ENCODE data around the gene NIN.

The NIN gene

GRCh38 chr14:50800032-50800431, 30.9 kb downstream of the NIN start:
- H2BK120ac ChIP-seq (ENCODE audit: low read depth, low read length) = no peak overlapping the region
- H3K79me1 ChIP-seq (ENCODE audit: low read length) = no peaks in the 10 kb centered on the region
- H3K36me3 ChIP-seq (ENCODE audit: control insufficient read depth, insufficient read depth, low read length) = no peaks in the 10 kb centered on the region
- H3K27me3 ChIP-seq (ENCODE audit: insufficient read depth, low read length, poor library complexity) = no peaks in the 10 kb centered on the region
- no peak overlapping the region for H3K4me3 ChIP-seq (ENCODE audit: low read length)
- no peak for DNase-seq
- H2BK15ac ChIP-seq (replicated peaks; ENCODE audit: low read depth) = no peak overlapping the region
- no peak overlapping the region for H3K9ac ChIP-seq (ENCODE audit: low read length)
- peaks cover 8% of the 10 kb centered on the region for H3K4me1 ChIP-seq (ENCODE audit: control insufficient read depth, low read depth, low read length)
- no peak overlapping the region for H4K8ac ChIP-seq (ENCODE audit: low read depth, low read length)
- H3K27ac ChIP-seq (ENCODE audit: low read depth, low read length) = no peak overlapping the region
- H3K4ac ChIP-seq (ENCODE audit: low read depth, low read length) = no peak overlapping the region
- no peak overlapping the region for H3K4me2 ChIP-seq (ENCODE audit: low read length)
- no CpG with 5 or more reads among the region's 1 CpG for WGBS (ENCODE audit: extremely low coverage, insufficient coverage, low lambda C conversion rate)
- H2BK5ac ChIP-seq (ENCODE audit: low read length) = no peak overlapping the region
- H4K5ac ChIP-seq (ENCODE audit: low read length) = no peak overlapping the region
- no peak overlapping the region for H3K56ac ChIP-seq (ENCODE audit: low read length)
- no peak overlapping the region for H2AK5ac ChIP-seq (ENCODE audit: low read length)
- H3K18ac ChIP-seq (ENCODE audit: low read length) = no peak overlapping the region
- H3K79me2 ChIP-seq (ENCODE audit: control insufficient read depth, insufficient read depth, low read length) = no peaks in the 10 kb centered on the region
- H3K23ac ChIP-seq (ENCODE audit: low read length) = no peak overlapping the region

- Histone ChIP-seq H3K4ac (ENCODE audit: low read depth, low read length) (no peak overlapping the region), H2BK15ac (replicated peaks; ENCODE audit: low read depth) (no peak overlapping the region), H3K27me3 (ENCODE audit: insufficient read depth, low read length, poor library complexity) (no peaks in the 10 kb centered on the region), H3K4me3 (ENCODE audit: low read length) (no peak overlapping the region), H3K36me3 (ENCODE audit: control insufficient read depth, insufficient read depth, low read length) (no peaks in the 10 kb centered on the region), H3K4me2 (ENCODE audit: low read length) (no peak overlapping the region), H3K18ac (ENCODE audit: low read length) (no peak overlapping the region), H3K27ac (ENCODE audit: low read depth, low read length) (no peak overlapping the region), H3K79me1 (ENCODE audit: low read length) (no peaks in the 10 kb centered on the region), H3K79me2 (ENCODE audit: control insufficient read depth, insufficient read depth, low read length) (no peaks in the 10 kb centered on the region), H2BK120ac (ENCODE audit: low read depth, low read length) (no peak overlapping the region), H4K8ac (ENCODE audit: low read depth, low read length) (no peak overlapping the region), H4K5ac (ENCODE audit: low read length) (no peak overlapping the region), H2BK5ac (ENCODE audit: low read length) (no peak overlapping the region), H2AK5ac (ENCODE audit: low read length) (no peak overlapping the region), H3K9ac (ENCODE audit: low read length) (no peak overlapping the region), H3K23ac (ENCODE audit: low read length) (no peak overlapping the region), H3K56ac (ENCODE audit: low read length) (no peak overlapping the region), H3K4me1 (ENCODE audit: control insufficient read depth, low read depth, low read length) (peaks cover 8% of the 10 kb centered on the region)
- WGBS (ENCODE audit: extremely low coverage, insufficient coverage, low lambda C conversion rate) = no CpG with 5 or more reads among the region's 2 CpGs
- peak; percentile 42 for DNase-seq
These were observed 32.9 kb downstream of the NIN start for GRCh38 chr14:50798048-50798421.

- Histone ChIP-seq H3K23ac (ENCODE audit: low read length) (no peak overlapping the region), H2BK120ac (ENCODE audit: low read depth, low read length) (no peak overlapping the region), H3K27me3 (ENCODE audit: insufficient read depth, low read length, poor library complexity) (no peaks in the 10 kb centered on the region), H3K4me3 (ENCODE audit: low read length) (no peak overlapping the region), H3K79me2 (ENCODE audit: control insufficient read depth, insufficient read depth, low read length) (no peaks in the 10 kb centered on the region), H3K36me3 (ENCODE audit: control insufficient read depth, insufficient read depth, low read length) (no peaks in the 10 kb centered on the region), H3K4me1 (ENCODE audit: control insufficient read depth, low read depth, low read length) (peaks cover 8% of the 10 kb centered on the region), H3K4me2 (ENCODE audit: low read length) (no peak overlapping the region), H4K5ac (ENCODE audit: low read length) (no peak overlapping the region), H4K8ac (ENCODE audit: low read depth, low read length) (no peak overlapping the region), H3K27ac (ENCODE audit: low read depth, low read length) (no peak overlapping the region), H3K18ac (ENCODE audit: low read length) (no peak overlapping the region), H3K9ac (ENCODE audit: low read length) (no peak overlapping the region), H2AK5ac (ENCODE audit: low read length) (no peak overlapping the region), H3K79me1 (ENCODE audit: low read length) (no peaks in the 10 kb centered on the region), H3K56ac (ENCODE audit: low read length) (no peak overlapping the region), H2BK5ac (ENCODE audit: low read length) (no peak overlapping the region), H2BK15ac (replicated peaks; ENCODE audit: low read depth) (no peak overlapping the region), H3K4ac (ENCODE audit: low read depth, low read length) (no peak overlapping the region)
- no CpG with 5 or more reads among the region's 6 CpGs for WGBS (ENCODE audit: extremely low coverage, insufficient coverage, low lambda C conversion rate)
- no peak for DNase-seq
These were observed 33.5 kb downstream of the NIN start for GRCh38 chr14:50797250-50798047.

GRCh38 chr14:50796390-50796789, 34.6 kb downstream of the NIN start:
- Histone ChIP-seq H4K5ac (ENCODE audit: low read length) (no peak overlapping the region), H3K56ac (ENCODE audit: low read length) (no peak overlapping the region), H3K79me1 (ENCODE audit: low read length) (no peaks in the 10 kb centered on the region), H3K27me3 (ENCODE audit: insufficient read depth, low read length, poor library complexity) (no peaks in the 10 kb centered on the region), H2BK120ac (ENCODE audit: low read depth, low read length) (no peak overlapping the region), H3K9ac (ENCODE audit: low read length) (no peak overlapping the region), H3K4me2 (ENCODE audit: low read length) (no peak overlapping the region), H3K27ac (ENCODE audit: low read depth, low read length) (no peak overlapping the region), H3K36me3 (ENCODE audit: control insufficient read depth, insufficient read depth, low read length) (no peaks in the 10 kb centered on the region), H2BK5ac (ENCODE audit: low read length) (no peak overlapping the region), H3K4me3 (ENCODE audit: low read length) (no peak overlapping the region), H3K79me2 (ENCODE audit: control insufficient read depth, insufficient read depth, low read length) (no peaks in the 10 kb centered on the region), H2BK15ac (replicated peaks; ENCODE audit: low read depth) (no peak overlapping the region), H2AK5ac (ENCODE audit: low read length) (no peak overlapping the region), H3K4me1 (ENCODE audit: control insufficient read depth, low read depth, low read length) (peaks cover 8% of the 10 kb centered on the region), H3K18ac (ENCODE audit: low read length) (no peak overlapping the region), H4K8ac (ENCODE audit: low read depth, low read length) (no peak overlapping the region), H3K23ac (ENCODE audit: low read length) (no peak overlapping the region), H3K4ac (ENCODE audit: low read depth, low read length) (no peak overlapping the region)
- no peak for DNase-seq
- no CpG with 5 or more reads among the region's 6 CpGs for WGBS (ENCODE audit: extremely low coverage, insufficient coverage, low lambda C conversion rate)

- H3K9ac ChIP-seq (ENCODE audit: low read length) = no peak overlapping the region
- H3K4me2 ChIP-seq (ENCODE audit: low read length) = no peak overlapping the region
- no peak overlapping the region for H4K8ac ChIP-seq (ENCODE audit: low read depth, low read length)
- no peaks in the 10 kb centered on the region for H3K36me3 ChIP-seq (ENCODE audit: control insufficient read depth, insufficient read depth, low read length)
- H3K23ac ChIP-seq (ENCODE audit: low read length) = no peak overlapping the region
- H4K5ac ChIP-seq (ENCODE audit: low read length) = no peak overlapping the region
- H3K4me1 ChIP-seq (ENCODE audit: control insufficient read depth, low read depth, low read length) = peaks cover 8% of the 10 kb centered on the region
- no CpG with 5 or more reads among the region's 3 CpGs for WGBS (ENCODE audit: extremely low coverage, insufficient coverage, low lambda C conversion rate)
- no peak for DNase-seq
- no peak overlapping the region for H2BK15ac ChIP-seq (replicated peaks; ENCODE audit: low read depth)
- H3K27me3 ChIP-seq (ENCODE audit: insufficient read depth, low read length, poor library complexity) = no peaks in the 10 kb centered on the region
- H3K56ac ChIP-seq (ENCODE audit: low read length) = no peak overlapping the region
- H2BK5ac ChIP-seq (ENCODE audit: low read length) = no peak overlapping the region
- H2BK120ac ChIP-seq (ENCODE audit: low read depth, low read length) = no peak overlapping the region
- no peak overlapping the region for H2AK5ac ChIP-seq (ENCODE audit: low read length)
- no peak overlapping the region for H3K4ac ChIP-seq (ENCODE audit: low read depth, low read length)
- no peak overlapping the region for H3K4me3 ChIP-seq (ENCODE audit: low read length)
- no peak overlapping the region for H3K27ac ChIP-seq (ENCODE audit: low read depth, low read length)
- H3K79me1 ChIP-seq (ENCODE audit: low read length) = no peaks in the 10 kb centered on the region
- no peak overlapping the region for H3K18ac ChIP-seq (ENCODE audit: low read length)
- no peaks in the 10 kb centered on the region for H3K79me2 ChIP-seq (ENCODE audit: control insufficient read depth, insufficient read depth, low read length)
These were observed 35.1 kb downstream of the NIN start for GRCh38 chr14:50795909-50796308.

- no peak overlapping the region for H3K18ac ChIP-seq (ENCODE audit: low read length)
- DNase-seq = no peak
- H3K4me3 ChIP-seq (ENCODE audit: low read length) = no peak overlapping the region
- H2BK15ac ChIP-seq (replicated peaks; ENCODE audit: low read depth) = no peak overlapping the region
- H3K36me3 ChIP-seq (ENCODE audit: control insufficient read depth, insufficient read depth, low read length) = no peaks in the 10 kb centered on the region
- H3K27ac ChIP-seq (ENCODE audit: low read depth, low read length) = no peak overlapping the region
- H3K4me1 ChIP-seq (ENCODE audit: control insufficient read depth, low read depth, low read length) = peaks cover 8% of the 10 kb centered on the region
- no peak overlapping the region for H3K4ac ChIP-seq (ENCODE audit: low read depth, low read length)
- no peak overlapping the region for H3K56ac ChIP-seq (ENCODE audit: low read length)
- no peak overlapping the region for H2AK5ac ChIP-seq (ENCODE audit: low read length)
- no peak overlapping the region for H3K9ac ChIP-seq (ENCODE audit: low read length)
- H2BK120ac ChIP-seq (ENCODE audit: low read depth, low read length) = no peak overlapping the region
- H3K79me1 ChIP-seq (ENCODE audit: low read length) = no peaks in the 10 kb centered on the region
- no CpG with 5 or more reads among the region's 7 CpGs for WGBS (ENCODE audit: extremely low coverage, insufficient coverage, low lambda C conversion rate)
- H4K8ac ChIP-seq (ENCODE audit: low read depth, low read length) = no peak overlapping the region
- no peak overlapping the region for H3K4me2 ChIP-seq (ENCODE audit: low read length)
- H4K5ac ChIP-seq (ENCODE audit: low read length) = no peak overlapping the region
- H3K27me3 ChIP-seq (ENCODE audit: insufficient read depth, low read length, poor library complexity) = no peaks in the 10 kb centered on the region
- no peak overlapping the region for H3K23ac ChIP-seq (ENCODE audit: low read length)
- no peaks in the 10 kb centered on the region for H3K79me2 ChIP-seq (ENCODE audit: control insufficient read depth, insufficient read depth, low read length)
- no peak overlapping the region for H2BK5ac ChIP-seq (ENCODE audit: low read length)
These were observed 35.8 kb downstream of the NIN start for GRCh38 chr14:50795142-50795541.

Measured in mesendoderm (in vitro differentiated cells).